Measurements from ENCODE around the gene GDPD5.
"Not testable (repeated sequence)": the region's sequence is repeated elsewhere in the genome, so short reads cannot be mapped to it uniquely, and the experiment has no call there.

Gene GDPD5

DNA sequence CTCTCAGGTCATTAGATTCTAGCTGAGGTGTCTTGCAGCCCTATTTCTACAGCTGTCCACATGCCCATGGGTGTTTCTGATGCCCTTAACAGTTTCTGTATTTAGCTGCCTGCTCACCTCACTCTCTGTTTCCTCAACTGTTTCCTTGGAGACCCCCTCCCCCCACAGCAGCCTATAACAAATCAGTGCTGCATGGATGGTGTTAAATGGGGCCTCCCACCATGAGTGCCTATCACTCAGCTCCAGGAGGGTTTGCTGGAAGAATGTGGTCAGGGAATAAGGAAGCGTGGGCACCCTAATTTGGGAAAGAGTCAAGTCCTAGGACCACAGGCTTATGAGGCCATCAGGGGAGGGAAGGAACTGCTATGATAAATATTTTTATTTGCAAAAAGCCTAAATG, 101.3 kb downstream of the GDPD5 start:
- FAIRE-seq: no peak

DNA sequence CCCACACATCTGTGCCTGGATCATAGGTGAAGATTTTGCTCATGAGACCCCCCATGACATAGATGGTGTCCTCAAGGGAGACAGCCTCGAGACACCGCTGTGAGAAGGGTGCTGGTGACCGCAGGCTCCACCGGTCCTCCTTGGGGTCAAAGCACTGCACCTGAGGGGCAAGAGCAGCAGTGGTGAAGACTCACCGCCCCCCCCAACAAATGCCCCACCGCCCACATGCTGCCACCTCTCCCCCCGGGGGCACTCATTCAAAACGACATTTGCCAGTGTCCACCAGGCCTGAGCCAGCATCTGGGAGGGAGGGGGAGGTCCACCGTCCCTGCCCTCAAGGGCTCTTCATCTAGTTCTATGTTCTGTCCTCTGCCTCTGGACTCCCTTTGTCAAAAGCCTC, 102.0 kb downstream of the GDPD5 start:
- FAIRE-seq: no peak

DNA sequence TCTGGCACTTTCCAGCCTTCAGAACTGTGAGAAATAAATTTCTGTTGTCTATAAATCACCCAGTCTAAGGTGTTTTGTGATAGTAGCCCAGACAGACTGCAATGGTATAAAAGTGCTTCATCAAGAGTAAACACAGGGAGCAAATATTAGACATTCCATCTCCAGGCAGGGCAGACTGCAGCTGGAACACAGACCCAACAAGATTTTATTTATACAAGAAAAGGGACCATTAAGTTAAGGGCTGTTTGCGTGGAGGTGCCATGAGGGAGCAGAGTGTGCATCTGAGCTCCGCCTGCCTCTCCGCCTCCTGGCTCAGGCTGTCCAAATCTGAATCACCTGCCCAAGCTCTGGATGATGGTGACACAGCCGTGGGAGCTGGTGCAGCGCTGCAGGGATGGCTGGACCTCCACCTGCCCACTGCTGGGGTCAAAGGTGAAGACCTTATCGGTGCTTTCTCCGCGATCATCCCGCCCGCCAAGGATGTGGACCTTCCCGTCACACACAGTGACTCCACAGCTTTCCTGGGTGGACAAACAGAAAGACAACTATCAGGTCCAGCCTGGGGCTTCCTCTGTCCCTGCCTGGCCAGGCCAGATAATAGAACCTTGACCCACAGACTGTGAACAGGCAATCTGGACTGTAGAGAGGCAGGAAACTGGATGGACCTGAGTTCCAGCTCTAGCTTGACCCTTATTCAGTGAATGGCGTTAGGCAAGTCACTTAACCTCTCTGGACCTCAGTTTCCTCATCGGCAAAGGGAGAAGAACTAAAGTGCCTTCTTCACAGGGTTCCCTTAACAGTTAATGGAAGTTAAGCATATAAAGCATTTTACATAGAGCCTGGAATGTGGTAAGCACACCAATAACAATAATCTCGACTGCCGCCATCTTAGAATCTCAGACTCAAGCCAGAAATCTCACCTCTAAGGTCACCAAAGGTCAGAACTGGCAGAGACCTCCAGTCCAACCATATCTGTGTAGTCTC, 103.2 kb downstream of the GDPD5 start:
- no peak for FAIRE-seq

DNA sequence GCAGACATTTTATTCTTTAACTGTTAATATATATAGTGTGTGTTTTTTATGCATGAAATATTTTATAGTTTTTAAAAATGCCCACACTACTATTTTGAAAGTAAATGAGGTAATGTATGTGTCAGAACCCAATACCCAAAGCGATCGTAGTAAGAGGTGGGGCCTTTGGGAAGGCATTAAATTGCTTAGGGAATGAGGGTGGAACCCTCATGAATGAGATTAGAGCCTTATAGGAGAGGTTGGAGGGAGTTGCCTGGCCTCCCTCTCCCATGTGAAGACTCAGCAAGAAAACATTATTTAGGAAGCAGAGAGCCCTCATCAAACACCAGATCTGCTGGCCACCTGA, 103.9 kb downstream of the GDPD5 start:
- no peak for FAIRE-seq

DNA sequence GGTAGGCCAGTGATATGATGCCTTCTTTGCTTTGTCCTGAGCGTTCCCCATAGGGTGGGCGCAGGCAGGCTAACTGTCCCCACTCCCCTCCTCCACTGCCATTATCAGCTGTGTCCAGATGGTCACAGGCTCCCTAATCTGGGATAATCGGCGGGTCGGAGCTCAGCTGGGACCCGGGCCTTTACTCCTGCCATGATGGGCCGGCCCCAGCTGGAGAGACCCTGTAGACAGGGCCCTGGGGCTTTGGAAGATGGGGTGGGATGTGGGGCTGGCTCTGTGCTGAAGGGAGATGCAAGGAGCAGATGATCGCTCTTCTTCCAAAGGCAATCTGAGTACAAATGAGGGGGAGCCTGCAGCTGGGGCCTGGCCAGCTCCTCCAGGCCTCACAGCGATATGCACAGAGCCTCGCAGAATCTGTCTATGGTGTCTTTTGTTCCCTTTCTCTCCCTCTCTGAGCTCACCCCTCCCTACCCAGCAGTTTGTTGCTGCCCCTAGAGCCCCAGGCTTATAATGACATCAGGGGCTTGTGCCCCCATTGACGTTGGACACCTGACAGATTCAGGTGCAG, 104.6 kb downstream of the GDPD5 start:
- FAIRE-seq: no peak

DNA sequence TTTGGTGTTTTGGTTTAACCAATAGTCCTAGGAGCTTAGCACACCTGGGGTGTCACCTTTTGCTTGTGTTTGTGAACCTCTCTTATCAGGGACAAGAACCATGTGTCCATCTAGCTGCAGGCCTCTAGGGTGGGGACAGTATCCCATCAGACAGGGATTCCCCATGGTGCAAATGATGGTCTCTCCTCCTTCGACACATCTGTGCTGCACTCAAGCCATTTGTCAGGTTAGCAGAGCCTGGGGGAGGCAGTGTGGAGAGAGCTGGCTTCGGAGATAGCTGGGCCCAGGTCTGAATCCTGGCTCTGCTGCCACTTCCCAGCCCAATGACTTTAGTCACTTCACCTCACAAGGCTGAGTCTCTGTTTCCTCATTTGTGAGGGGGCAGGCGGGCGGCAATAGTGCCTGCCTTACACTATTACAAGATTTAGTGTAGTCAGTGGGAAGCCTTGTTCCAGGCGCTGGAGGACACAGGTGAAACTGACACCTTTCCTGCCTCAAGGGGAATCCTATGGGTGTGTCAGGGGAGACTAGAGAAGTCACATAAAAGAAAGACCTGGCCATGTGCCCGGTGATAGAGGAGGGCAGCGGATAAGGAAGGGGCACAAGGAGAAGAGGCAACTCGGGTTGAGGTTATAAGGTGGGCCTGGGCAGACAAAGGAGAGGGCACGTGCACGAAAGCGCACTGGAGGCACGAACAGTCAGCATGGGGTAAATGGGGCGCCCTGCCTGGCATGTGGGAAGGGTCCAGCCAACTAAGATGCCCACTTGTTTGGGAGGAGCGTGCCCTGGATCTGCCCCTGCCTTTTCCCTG, 105.3 kb downstream of the GDPD5 start:
- no peak for FAIRE-seq

DNA sequence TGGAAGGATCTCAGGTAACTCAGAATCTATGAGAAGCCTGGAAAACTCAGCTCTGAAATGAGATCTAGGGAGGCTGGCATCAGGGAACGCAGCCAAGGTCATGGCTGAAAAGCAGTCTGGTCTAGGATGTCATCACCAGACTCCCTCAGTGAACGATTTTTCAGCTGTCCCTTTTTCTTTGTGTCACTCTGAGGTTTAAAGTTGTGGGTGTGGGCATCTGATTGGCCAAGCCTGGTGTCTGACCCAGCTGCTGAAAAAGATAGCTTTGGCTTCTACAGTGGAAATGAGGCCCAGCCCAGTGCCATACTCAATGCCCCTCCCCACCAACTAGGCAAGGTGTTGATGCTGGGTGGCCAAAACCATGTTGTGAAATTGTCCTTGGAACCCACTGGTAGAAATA, 111.9 kb downstream of the GDPD5 start:
- FAIRE-seq: no peak

DNA sequence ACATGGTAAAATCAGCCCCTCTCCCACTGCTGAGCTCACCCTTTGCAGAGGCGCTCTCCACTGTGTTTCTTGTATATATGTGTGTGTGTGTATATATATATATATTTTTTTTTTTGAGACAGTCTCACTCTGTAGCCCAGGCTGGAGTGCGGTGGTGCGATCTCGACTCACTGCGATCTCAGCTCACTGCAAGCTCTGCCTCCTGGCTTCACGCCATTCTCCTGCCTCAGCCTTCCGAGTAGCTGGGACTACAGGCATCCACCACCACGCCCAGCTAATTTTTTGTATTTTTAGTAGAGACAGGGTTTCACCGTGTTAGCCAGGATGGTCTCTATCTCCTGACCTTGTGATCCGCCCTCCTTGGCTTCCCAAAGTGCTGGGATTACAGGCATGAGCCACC, 112.6 kb downstream of the GDPD5 start:
- FAIRE-seq: not testable (repeated sequence)

DNA sequence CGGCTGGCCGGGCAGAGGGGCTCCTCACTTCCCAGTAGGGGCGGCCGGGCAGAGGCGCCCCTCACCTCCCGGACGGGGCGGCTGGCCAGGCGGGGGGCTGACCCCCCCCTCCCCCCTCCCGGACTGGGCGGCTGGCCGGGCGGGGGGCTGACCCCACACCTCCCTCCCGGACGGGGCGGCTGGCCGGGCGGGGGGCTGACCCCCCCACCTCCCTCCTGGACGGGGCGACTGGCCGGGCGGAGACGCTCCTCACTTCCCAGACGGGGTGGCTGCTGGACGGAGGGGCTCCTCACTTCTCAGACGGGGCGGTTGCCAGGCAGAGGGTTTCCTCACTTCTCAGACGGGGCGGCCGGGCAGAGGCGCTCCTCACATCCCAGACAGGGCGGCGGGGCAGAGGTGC, 115.8 kb downstream of the GDPD5 start:
- not testable (repeated sequence) for FAIRE-seq

DNA sequence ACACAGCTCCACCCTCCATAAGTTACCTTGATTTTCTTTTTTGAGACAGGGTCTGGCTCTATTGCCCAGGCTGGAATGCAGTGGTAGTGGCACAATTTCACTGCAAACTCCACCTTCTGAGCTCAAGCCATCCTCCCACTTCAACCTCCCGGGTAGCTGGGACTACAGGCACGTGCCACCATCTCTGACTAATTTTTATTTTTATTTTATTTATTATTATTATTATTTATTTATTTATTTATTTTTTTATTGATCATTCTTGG, 116.9 kb downstream of the GDPD5 start:
- FAIRE-seq: no peak

DNA sequence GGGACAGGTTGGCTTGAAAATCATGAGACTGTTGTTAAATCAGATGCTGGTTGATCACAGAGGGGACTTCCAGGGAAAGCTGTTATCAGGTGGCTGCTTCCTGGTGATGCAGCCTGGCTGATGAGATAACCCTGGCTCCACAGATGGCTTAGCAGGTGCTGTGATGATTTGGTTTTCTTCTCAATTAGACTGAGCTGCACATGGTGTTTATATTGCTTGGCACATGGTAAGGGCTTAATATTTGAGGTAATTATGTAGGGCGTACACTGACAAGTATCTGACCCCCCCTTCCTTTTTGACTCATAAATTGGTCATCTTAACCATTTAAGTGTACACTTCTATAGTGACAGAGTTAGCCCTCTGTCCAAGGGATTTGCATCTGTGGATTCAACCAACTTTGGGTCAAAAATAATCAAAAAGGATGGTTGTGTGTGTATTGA, 119.4 kb downstream of the GDPD5 start:
- no peak for FAIRE-seq

DNA sequence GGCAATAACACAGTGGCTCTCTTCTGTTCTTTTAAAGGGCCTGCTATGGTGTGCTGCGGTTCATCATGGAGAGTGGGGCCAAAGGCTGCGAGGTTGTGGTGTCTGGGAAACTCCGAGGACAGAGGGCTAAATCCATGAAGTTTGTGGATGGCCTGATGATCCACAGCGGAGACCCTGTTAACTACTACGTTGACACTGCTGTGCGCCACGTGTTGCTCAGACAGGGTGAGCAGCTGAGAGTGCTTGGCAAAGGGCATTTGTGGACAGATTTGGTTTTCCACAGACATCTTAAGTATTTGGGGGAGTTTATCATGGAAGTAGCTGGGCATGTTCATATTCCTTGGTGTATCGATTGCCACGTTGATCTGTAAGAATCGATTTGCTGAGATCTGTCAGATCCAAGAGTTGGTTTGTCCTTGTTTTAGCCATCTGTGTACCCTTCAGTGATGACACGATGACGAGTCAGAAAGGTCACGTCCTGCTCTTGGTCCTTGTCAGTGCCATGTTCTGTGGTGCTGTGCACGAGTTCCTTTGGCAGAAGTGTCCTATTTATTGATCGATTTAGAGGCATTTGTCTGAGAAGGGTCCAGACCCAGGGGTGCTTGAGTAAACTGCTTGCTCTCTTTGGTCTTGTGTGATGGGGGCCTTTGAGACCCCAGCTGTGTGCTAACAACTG, 121.6 kb downstream of the GDPD5 start:
- no peak for FAIRE-seq

DNA sequence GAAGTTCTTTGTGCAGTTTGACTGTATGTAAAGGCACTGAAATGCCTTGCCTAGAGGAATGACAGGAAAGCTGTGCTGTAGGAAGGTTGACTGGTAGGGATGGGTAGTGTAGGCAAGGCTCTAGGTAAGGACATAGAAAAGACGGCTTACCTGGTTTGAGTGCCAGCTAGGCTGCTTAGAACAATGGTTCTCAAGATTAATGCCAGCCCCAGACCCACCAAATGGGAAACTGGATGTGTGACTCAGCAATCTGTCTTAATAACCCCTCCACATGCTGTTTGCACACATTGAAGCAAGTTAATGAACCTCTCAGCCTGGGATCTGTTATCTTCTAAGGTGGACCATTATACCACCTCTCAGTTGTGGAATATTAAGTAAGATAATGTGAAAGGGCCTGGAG, 122.7 kb downstream of the GDPD5 start:
- FAIRE-seq: no peak

DNA sequence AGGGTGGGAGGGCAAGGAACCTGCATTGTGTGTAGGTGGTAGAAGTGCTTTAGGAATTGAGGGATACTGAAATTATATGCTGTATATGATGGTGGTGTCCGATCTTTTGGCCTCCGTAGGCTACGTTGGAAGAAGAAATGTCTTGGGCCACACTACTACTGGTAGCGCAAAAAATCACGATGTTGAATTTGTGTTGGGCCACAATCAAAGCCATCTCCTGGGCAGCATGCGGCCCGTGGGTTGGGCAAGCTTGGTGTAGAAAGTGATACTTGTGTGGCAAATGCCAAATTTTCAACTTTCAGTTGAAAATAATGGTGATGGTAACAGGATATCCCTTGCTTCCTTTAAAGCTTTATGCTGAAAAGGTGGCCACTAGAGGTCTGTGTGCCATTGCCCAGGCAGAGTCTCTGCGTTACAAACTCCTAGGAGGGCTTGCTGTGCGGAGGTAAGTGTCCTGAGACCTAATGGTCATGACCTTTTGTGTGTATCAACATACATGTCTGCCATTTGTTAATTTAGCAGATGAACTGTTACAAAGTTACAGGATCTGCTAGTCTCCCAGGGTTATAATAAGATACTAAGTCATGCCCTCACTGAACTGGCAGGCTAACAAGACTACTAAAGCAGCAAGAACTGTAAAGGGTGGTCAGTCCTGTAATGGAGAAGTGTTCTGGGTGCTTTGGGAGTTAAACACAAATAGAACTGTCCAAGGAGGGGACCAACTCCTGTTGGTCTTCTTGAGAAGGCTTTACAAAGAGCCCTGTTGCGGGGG, 123.6 kb downstream of the GDPD5 start:
- FAIRE-seq: no peak

DNA sequence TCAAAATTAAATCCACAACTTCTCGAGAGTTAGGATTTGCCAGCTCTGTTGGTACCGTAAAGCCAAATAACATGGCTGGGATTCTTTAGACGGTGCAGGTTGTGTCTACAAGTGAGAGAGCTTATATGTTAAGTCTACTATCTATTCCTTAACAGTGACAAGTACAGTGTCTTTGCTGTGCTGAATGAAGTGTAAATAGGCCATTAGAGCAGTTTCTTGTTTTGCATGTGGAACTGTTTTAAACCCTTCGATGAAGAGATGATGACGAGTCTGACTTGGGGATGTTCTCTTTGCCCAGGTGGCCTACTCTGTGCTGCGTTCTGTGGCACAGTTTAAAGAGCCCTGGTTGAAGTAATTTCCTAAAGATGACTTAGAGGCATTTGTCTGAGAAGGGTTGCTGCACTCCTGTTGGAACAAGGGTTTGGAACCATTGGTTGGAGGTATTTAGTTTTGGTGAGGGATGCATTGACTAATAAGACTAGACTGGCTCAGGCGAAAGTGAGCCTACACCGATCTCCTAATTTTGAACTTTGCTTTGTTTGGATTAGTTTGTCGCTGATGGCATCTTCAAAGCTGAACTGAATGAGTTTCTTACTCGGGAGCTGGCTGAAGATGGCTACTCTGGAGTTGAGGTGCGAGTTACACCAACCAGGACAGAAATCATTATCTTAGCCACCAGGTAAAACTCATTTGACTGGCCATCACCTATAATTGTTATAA, 125.4 kb downstream of the GDPD5 start:
- no peak for FAIRE-seq

DNA sequence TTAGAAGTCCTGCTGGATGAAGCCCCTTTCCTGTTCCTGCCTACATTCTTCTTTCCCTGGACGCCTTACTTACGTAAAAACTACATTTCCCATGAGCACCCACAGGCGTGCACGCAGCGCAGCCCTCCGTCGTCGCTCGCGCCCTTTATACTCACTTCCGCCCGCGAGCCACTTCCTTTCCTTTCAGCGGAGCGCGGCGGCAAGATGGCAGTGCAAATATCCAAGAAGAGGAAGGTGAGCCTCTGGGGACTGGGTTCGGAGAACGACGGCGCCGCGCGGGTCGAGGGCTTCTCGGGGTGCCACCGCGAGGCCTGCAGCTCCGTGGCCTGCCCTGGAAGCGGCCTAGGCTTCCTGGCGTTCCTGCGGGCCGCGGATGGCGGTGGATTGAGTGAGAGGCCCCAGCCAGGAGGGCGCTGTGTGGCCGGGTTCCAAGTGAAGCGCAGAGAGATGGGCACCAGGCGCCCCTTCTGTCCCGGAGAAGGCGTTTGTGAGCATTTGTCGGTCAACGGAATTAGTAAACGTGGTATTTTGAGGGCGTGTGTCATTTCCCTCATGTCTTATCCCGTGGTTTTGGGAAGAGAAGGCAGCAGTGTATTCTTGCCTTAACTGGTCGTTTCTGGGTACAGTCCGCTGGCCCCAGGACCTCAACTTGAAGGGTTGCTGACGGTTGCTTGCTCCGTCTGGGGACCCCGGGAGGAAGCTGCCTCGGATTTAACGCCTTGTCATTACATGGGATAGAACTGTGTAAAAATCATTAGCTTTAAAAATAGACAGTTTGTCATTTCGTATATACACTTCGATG, 126.2 kb downstream of the GDPD5 start, which contains the start of gene RPS3:
TSS of gene RPS3 (plus strand) at position 175 of the 802 bp plus-strand sequence. CDS start at position 205, 30 bp downstream.
- FAIRE-seq: no peak

DNA sequence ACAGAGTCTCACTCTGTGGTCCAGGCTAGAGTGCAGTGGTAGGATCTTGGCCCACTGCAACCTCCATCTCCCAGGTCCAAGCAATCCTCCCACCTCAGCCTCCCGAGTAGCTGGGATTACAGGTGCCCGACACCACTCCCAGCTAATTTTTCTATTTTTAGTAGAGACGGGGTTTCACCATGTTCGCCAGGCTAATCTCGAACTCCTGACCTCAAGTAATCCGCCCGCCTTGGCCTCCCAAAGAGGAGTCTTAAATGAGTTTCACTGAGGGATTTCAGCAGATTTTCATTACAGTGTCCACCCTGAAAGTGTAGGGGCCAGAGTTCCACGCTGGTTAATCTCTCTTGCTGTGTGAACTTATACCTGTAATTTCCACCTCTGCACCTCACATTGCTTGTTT, 126.8 kb downstream of the GDPD5 start:
- no peak for FAIRE-seq

DNA sequence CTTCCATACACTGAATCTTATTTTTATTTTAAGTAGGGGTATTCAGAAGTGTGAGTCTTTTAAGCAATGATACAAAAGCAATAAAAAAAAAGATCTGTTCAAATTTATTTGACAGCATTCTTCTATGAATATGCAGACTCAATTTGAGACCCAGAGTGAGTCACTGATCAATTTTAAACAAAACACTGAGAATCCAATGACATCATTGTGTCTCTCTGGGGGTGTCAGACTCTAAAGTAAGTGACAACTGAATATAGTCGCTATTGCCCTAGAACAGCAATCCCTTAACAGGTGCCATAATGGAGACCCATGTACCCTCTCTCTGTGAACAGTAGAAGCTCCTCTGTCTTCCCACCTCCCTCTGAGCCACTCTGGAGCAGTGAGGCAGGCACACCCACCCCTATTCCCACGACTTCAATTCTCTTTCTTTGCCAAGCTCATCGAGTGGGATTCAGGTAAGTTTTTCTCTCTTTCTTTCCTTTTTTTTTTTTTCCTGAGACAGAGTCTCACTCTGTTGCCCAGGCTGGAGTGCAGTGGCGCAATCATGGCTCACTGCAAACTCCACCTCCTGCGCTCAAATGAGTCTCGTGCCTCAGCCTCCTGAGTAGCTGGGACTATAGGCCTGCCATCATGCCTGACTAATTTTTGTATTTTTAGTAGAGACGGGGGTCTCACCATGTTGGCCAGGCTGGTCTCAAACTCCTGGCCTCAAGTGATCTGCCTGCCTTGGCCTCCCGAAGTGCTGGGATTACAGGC, 131.5 kb downstream of the GDPD5 start:
- no peak for FAIRE-seq

DNA sequence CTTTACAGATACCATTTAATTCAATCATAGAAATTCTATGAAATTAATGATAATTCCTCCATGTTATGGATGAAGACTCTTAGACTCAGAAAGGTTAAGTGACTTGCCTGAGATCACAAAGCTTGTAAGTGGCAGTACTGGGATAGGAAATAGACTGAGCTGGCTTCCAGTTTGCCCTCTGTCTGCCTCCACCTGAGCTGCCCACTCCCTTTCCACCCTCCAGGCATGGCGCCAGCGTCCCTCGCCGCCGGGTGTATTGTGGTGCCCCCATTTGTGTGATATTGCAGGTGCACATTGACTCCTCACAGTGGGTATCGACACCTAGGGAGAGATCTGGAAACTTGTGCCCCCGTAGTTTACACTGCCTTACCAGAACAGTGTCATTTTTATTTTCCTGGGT, 135.8 kb downstream of the GDPD5 start:
- no peak for FAIRE-seq

DNA sequence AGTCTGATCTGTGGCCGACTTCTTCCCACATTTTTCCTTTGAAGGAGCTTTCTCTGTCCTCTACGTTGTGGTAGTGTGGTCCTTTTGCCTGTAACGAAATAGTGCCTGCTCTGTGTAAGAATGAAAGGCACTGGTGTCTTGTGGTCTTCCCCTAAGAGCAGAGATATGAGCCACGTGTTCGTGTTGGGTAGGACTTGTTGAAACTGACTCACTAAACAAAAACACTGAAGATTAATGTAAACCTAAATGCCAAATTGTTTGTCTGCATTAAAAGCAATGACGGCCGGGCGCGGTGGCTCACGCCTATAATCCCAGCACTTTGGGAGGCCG, 136.5 kb downstream of the GDPD5 start:
- FAIRE-seq: no peak
